NCI-H1417 (cell line): ENCODE measurements around the gene RPA3.

Source experiments
- DNase-seq, 3 experiments: peaks; one replicate each; lab custom pipeline; 2025; lab: John Stamatoyannopoulos, UW

Gene RPA3

GRCh38 chr7:7732621-7733281 lies 14.3 kb upstream of the RPA3 start:
- no peak for DNase-seq

- no peak for DNase-seq
Observed at GRCh38 chr7:7731732-7732131, 13.3 kb upstream of the RPA3 start.

GRCh38 chr7:7720750-7721621 lies 2.6 kb upstream of the RPA3 start:
- no peak for DNase-seq

GRCh38 chr7:7720193-7720592 lies 1.8 kb upstream of the RPA3 start:
- peak in 1 of 3 experiments; percentile 42 for DNase-seq

GRCh38 chr7:7719236-7719635 lies 829 bp upstream of the RPA3 start:
- peak; percentile 66 to 91 (median 69) for DNase-seq

GRCh38 chr7:7713730-7714129 lies 4.7 kb downstream of the RPA3 start:
- DNase-seq: no peak

- no peak for DNase-seq
Observed at GRCh38 chr7:7710469-7710868, 7.9 kb downstream of the RPA3 start.

GRCh38 chr7:7709291-7709690 lies 9.1 kb downstream of the RPA3 start:
- peak in 1 of 3 experiments; percentile 22 for DNase-seq

- peak in 1 of 3 experiments; percentile 51 for DNase-seq
Observed at GRCh38 chr7:7707806-7708205, 10.6 kb downstream of the RPA3 start.

GRCh38 chr7:7707246-7707645 lies 11.2 kb downstream of the RPA3 start:
- no peak for DNase-seq

- no peak for DNase-seq
Observed at GRCh38 chr7:7706556-7707172, 11.7 kb downstream of the RPA3 start.

GRCh38 chr7:7706101-7706511 lies 12.3 kb downstream of the RPA3 start:
- DNase-seq: no peak

- no peak for DNase-seq
Observed at GRCh38 chr7:7705318-7705717, 13.1 kb downstream of the RPA3 start.

GRCh38 chr7:7704867-7705266 lies 13.5 kb downstream of the RPA3 start:
- no peak for DNase-seq

GRCh38 chr7:7703427-7703826 lies 15.0 kb downstream of the RPA3 start:
- peak in 1 of 3 experiments; percentile 37 for DNase-seq

GRCh38 chr7:7702826-7703225 lies 15.6 kb downstream of the RPA3 start:
- DNase-seq: peak in 1 of 3 experiments; percentile 65

- DNase-seq: peak in 1 of 3 experiments; percentile 32
Observed at GRCh38 chr7:7701527-7701926, 16.9 kb downstream of the RPA3 start.

- no peak for DNase-seq
Observed at GRCh38 chr7:7699970-7700369, 18.4 kb downstream of the RPA3 start.

- no peak for DNase-seq
Observed at GRCh38 chr7:7699380-7699779, 19.0 kb downstream of the RPA3 start.

- DNase-seq: no peak
Observed at GRCh38 chr7:7698930-7699329, 19.5 kb downstream of the RPA3 start.

GRCh38 chr7:7696458-7697119 lies 21.8 kb downstream of the RPA3 start:
- no peak for DNase-seq

GRCh38 chr7:7695111-7695817 lies 23.1 kb downstream of the RPA3 start:
- no peak for DNase-seq
